Bronchial epithelial cell (primary cell): ENCODE measurements around the gene AVPR1B. TPM values are rescaled to one million over a fixed set of nuclear protein-coding genes. Genes with fewer than 3 reads are reported as not detected.

Experiments used
- DNase-seq: peaks from one replicate; pipeline ENCODE4 v3.0.0-alpha.2; 2010; ENCODE audit warnings: low read depth
- FAIRE-seq: peaks from 2 replicates; lab custom pipeline; 2011; peaks lifted over from hg19 to GRCh38; lab: Jason Lieb, UNC
- H3K27me3 ChIP-seq: 2 replicates; pipeline ENCODE4 v1.5.1; 2011; ENCODE audit warnings: low read length; ENCODE audit not compliant: control insufficient read depth, insufficient read depth
- H3K36me3 ChIP-seq: 2 replicates; pipeline ENCODE4 v1.5.1; 2011; ENCODE audit warnings: low read length; ENCODE audit not compliant: control insufficient read depth, insufficient read depth
- H3K4me3 ChIP-seq: 2 replicates; pipeline ENCODE4 v1.5.1; 2011; ENCODE audit warnings: mild to moderate bottlenecking, low read depth, low read length, control low read depth
- total RNA-seq: library from RNA; depleted of rRNA; stranded (reverse); fragments of >200 nt; gene quantifications from 2 replicates; pipeline ENCODE4 v1.2.1, GENCODE V29; 2014
- TF ChIP-seq, protein P1 (sequence below): IDR thresholded peaks from 2 replicates; pipeline ENCODE4 v1.5.1; 2011; ENCODE audit warnings: mild to moderate bottlenecking, moderate library complexity, low read length, control low read depth, inconsistent platforms; ENCODE audit not compliant: insufficient read depth, severe bottlenecking

AVPR1B gene
- total RNA-seq, 1 donor from 2014 or later = not detected

DNA sequence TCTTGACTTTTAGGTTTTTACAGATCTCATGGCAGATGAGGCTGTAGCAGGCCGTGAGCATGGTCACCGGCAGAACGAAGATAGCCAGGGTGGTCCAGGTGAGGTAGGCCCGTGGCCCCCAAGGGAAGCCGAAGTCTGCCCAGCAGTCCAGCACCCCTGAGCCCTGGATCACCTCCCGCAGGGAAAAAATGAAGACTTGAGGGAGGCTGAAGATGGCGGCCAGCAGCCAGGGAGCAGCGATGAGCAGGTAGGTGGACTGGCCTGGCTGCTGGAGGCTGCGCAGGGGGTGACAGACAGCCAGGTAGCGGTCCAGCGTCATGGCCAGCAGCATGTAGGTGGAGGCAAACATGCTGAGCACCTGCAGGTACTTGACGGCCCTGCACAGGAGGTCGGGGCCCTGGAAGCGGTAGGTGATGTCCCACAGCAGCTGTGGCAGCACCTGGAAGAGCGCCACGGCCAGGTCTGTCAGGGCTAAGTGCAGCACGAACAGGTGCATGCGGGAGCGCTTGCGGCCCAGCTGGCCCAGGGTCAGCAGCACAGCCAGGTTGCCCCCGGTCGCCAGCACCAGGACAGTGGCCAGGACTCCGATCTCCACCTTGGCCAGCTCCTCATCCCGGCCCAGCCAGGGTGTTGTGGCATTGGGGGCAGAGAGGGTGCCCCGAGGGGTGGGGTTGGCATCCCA lies 856 bp downstream of the AVPR1B start:
- TF ChIP-seq, protein P1, sequence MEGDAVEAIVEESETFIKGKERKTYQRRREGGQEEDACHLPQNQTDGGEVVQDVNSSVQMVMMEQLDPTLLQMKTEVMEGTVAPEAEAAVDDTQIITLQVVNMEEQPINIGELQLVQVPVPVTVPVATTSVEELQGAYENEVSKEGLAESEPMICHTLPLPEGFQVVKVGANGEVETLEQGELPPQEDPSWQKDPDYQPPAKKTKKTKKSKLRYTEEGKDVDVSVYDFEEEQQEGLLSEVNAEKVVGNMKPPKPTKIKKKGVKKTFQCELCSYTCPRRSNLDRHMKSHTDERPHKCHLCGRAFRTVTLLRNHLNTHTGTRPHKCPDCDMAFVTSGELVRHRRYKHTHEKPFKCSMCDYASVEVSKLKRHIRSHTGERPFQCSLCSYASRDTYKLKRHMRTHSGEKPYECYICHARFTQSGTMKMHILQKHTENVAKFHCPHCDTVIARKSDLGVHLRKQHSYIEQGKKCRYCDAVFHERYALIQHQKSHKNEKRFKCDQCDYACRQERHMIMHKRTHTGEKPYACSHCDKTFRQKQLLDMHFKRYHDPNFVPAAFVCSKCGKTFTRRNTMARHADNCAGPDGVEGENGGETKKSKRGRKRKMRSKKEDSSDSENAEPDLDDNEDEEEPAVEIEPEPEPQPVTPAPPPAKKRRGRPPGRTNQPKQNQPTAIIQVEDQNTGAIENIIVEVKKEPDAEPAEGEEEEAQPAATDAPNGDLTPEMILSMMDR = no peak
- peaks cover 24% of the 10 kb centered on the region for H3K27me3 ChIP-seq
- FAIRE-seq = no peak

DNA sequence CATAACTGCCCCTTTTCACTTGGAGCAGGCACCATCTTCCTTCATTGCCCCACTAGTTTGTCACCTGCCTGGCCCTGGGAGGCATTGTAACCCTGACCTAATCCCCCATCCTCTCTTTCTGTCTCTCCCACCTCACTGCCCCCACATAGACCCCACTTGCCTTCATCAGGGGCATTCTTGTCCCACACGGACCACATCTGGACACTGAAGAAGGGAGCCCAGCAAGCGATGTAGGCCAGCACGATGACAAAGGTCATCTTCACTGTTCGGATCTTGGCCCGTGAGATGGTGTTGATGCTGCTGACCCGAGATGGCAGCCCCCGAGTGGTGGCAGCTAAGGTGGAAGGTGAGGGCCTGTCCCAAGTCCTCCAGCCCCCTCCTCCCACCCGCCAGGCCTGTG lies 1.4 kb downstream of the AVPR1B start:
- H3K4me3 ChIP-seq = no peak overlapping the region
- FAIRE-seq (no peak), DNase-seq (no peak)
- TF ChIP-seq, protein P1 = no peak
- no peaks in the 10 kb centered on the region for H3K36me3 ChIP-seq
- peaks cover 24% of the 10 kb centered on the region for H3K27me3 ChIP-seq

More for the DNA sequence above, 856 bp downstream of the AVPR1B start:
- Histone ChIP-seq H3K4me3 (no peak overlapping the region), H3K36me3 (no peaks in the 10 kb centered on the region)
- DNase-seq = no peak

DNA sequence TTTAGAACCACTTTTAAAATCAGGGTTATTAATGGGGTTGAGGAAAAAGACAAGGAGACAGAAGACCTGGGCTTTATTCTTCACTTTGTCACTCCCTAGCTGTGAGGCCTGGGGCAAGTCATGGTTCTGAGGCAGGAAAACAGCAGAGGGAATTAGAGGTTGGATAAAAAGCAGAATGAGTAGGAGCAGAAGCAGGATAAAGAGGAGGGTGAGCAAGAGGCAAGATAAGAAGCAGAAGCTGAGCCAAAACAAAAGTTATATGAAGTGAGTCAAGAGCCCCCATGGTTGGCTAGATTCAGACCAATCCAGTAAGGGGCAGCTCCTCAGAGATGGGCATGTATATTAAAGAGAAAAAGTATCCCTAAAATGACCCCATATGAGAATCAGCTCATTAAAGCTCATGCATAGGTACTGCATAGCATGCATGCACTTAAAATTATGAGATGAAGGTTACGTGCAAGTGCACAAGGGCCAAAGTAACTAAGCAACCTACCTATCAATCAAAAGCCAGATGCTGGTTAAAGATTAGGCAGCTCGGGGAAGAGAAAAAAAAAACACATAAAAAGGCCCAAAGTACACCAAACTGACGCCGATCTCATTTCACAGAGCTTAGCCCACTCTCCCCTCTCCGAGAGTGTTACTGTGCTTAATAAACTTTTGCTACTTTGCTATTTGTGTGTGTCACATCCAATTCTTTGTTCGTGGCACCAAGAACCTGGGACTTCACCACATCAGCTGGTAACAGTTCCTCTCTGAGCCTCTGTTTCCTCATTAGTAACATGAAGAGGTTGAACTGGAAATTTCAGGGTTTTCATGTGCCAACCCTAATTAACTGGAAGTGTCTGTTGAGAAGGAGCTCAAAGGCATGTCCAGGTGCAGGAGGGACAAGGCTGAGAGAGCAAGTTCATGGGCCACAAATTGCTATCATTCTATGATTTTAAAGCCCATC lies 2.2 kb downstream of the AVPR1B start:
- no peak for FAIRE-seq

DNA sequence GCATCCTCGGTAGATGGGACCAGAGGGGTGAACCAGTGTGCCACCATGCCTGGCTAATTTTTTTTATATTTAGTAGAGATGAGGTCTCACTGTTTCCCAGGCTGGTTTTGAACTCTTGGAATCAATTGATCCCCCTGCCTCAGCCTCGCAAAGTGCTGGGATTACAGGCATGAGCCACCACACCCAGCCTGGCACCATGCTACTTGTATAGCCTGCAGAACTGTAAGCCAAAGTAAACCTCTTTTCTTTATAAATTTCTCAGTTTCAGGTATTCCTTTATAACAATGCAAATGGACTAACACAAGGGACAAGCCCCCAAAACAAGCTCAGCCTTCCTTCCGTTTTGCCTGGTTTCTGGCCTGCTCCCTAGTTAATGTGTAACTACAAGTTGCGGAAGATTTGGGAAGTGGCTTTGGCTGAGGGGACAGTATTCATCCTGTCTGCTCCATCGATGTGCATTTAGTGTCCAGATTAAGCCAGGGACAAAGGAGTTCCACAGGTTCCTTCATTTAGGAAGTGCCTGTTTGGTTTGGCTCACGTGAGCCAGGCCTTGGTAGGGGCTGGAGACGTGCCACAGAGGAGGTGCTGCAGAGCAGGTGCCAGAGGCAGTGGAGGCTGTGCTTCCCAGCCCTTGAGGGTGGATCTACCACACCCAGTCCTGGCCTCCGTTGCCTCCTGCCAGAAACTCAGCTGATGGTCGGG lies 4.4 kb downstream of the AVPR1B start:
- peaks cover 23% of the 10 kb centered on the region for H3K27me3 ChIP-seq
- H3K4me3 ChIP-seq = no peak overlapping the region
- TF ChIP-seq, protein P1 = no peak
- H3K36me3 ChIP-seq = no peaks in the 10 kb centered on the region
- FAIRE-seq (no peak), DNase-seq (no peak)

More for the DNA sequence above, 2.2 kb downstream of the AVPR1B start:
- H3K36me3 ChIP-seq = no peaks in the 10 kb centered on the region
- no peak for DNase-seq
- TF ChIP-seq, protein P1 = no peak
- peaks cover 24% of the 10 kb centered on the region for H3K27me3 ChIP-seq
- no peak overlapping the region for H3K4me3 ChIP-seq

DNA sequence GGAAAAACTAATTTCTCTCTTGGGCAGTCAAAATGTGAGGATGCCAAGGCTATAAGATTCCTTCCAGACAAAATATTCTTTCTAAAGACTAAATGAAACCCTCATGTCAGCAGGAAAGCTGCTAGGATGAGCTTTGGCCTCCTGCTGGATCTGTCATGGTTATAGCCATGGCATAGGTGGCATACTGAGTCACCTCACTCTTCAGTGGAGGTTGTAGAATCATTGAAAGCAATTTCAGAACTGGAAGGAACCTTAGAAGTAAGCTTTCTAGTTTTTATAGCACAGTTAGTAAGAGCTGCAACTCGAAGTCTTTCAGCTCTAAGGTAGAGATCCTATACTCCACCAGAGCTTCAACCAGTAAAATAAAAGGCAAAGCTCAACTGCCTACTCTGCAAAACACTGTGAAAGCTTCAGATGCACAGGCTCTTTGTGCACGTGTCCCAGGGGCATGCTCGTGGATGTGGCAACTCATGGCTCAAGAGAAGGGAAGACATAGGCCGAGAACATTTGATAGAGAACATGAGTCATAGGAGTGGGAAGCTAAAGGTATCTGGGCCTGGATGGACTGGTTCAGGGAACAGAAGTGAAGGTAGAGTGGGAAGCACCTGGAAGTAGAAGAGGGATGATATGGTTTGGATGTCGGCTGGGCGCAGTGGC lies 5.8 kb downstream of the AVPR1B start:
- no peaks in the 10 kb centered on the region for H3K36me3 ChIP-seq
- TF ChIP-seq, protein P1 = no peak
- FAIRE-seq = no peak
- H3K4me3 ChIP-seq = no peak overlapping the region
- DNase-seq = peak; percentile 63
- peaks cover 11% of the 10 kb centered on the region for H3K27me3 ChIP-seq
